ELR (cell line): ENCODE results near the gene DUSP6.

ENCODE experiments used
- DNase-seq: peaks from one replicate; pipeline ENCODE4 v3.0.0-alpha.2; 2015; ENCODE audit warnings: low read depth

Gene DUSP6

GRCh38 chr12:89352492-89353187 lies at the start of gene DUSP6:
Gene DUSP6, minus strand, starts transcription at chr12:89352501. Its CDS starts 462 bp downstream, at chr12:89352039.
- peak; percentile 99 for DNase-seq

GRCh38 chr12:89401433-89402058 lies 49.2 kb upstream of the DUSP6 start:
- DNase-seq = no peak

- no peak for DNase-seq
Measured at GRCh38 chr12:89400415-89400814, 48.1 kb upstream of the DUSP6 start.

- no peak for DNase-seq
Measured at GRCh38 chr12:89395712-89396111, 43.4 kb upstream of the DUSP6 start.

- no peak for DNase-seq
Measured at GRCh38 chr12:89393551-89394121, 41.3 kb upstream of the DUSP6 start.

GRCh38 chr12:89392391-89392790 lies 40.1 kb upstream of the DUSP6 start:
- DNase-seq = no peak

- DNase-seq = no peak
Measured at GRCh38 chr12:89391726-89392336, 39.5 kb upstream of the DUSP6 start.

GRCh38 chr12:89390802-89391673 lies 38.7 kb upstream of the DUSP6 start:
- DNase-seq = peak; percentile 85

- DNase-seq = no peak
Measured at GRCh38 chr12:89389755-89390661, 37.7 kb upstream of the DUSP6 start.

- DNase-seq = no peak
Measured at GRCh38 chr12:89386138-89386537, 33.8 kb upstream of the DUSP6 start.

GRCh38 chr12:89384807-89385206 lies 32.5 kb upstream of the DUSP6 start:
- no peak for DNase-seq

GRCh38 chr12:89384050-89384758 lies 31.9 kb upstream of the DUSP6 start:
- DNase-seq = peak; percentile 70

- no peak for DNase-seq
Measured at GRCh38 chr12:89383235-89384049, 31.1 kb upstream of the DUSP6 start.

GRCh38 chr12:89382328-89382727 lies 30.0 kb upstream of the DUSP6 start:
- DNase-seq = no peak

GRCh38 chr12:89379839-89380467 lies 27.7 kb upstream of the DUSP6 start:
- DNase-seq = no peak

- DNase-seq = no peak
Measured at GRCh38 chr12:89379148-89379838, 27.0 kb upstream of the DUSP6 start.

GRCh38 chr12:89376844-89377243 lies 24.5 kb upstream of the DUSP6 start:
- DNase-seq = no peak

GRCh38 chr12:89376202-89376529 lies 23.9 kb upstream of the DUSP6 start:
- no peak for DNase-seq
